ENCODE results near the gene CEBPE. TPM values are rescaled to one million over a fixed set of nuclear protein-coding genes. Genes with fewer than 3 reads are reported as not detected.

The CEBPE gene
- total RNA-seq, 2 donors from 2014 or later: not detected

DNA sequence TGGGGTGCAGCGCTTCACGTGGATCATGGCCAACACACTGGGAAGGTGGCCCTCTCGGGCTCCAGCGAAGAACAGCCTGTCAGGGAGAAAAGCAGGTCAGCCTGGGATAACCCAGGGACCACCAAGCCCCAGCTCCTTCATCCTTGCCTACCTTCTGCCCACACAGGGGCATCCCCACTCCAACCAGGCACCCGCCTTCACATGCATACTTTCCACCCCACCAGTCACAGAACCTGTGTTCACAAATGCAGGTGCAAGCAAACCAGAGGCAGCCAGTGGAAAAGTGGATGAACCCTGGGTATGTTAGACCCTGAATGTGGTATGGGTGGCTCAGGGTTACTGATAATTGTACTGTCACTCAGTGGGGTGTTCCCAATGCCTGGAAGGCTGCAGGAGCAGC, 12.4 kb upstream of the CEBPE start:
- WGBS, 2 donors: 89% methylated on average over 5 of the region's 5 CpGs
- ATAC-seq: no peak
- DNase-seq: no peak
- Histone ChIP-seq H3K36me3 (replicated peaks in 1 of 2; ENCODE audit: insufficient read depth in 1 of 2, low read depth in 2 of 2) (no peaks in the 10 kb centered on the region), H3K9me3 (no peaks in the 10 kb centered on the region), H3K4me1 (no peaks in the 10 kb centered on the region), H3K27ac (no peak overlapping the region), H3K4me3 (no peak overlapping the region), H3K27me3 (no peaks in the 10 kb centered on the region)
- TF ChIP-seq CTCF (IDR thresholded peaks at IDR 0.05): no peak
- no peak for TF ChIP-seq POLR2A (IDR thresholded peaks at IDR 0.05)
- intact Hi-C loops (cut with DNase I): no loop called here

GRCh38 chr14:23130871-23131270, 11.8 kb upstream of the CEBPE start:
- DNase-seq (no peak), ATAC-seq (no peak)
- Histone ChIP-seq H3K9me3 (no peaks in the 10 kb centered on the region), H3K27ac (no peak overlapping the region), H3K27me3 (no peaks in the 10 kb centered on the region), H3K36me3 (replicated peaks in 1 of 2; ENCODE audit: insufficient read depth in 1 of 2, low read depth in 2 of 2) (no peaks in the 10 kb centered on the region), H3K4me1 (no peaks in the 10 kb centered on the region), H3K4me3 (no peak overlapping the region)
- WGBS, 2 donors: 60 to 86% methylated on average over 3 of the region's 3 CpGs
- TF ChIP-seq CTCF (IDR thresholded peaks at IDR 0.05) (no peak), POLR2A (IDR thresholded peaks at IDR 0.05) (no peak)
- intact Hi-C loops (cut with DNase I): no loop called here

DNA sequence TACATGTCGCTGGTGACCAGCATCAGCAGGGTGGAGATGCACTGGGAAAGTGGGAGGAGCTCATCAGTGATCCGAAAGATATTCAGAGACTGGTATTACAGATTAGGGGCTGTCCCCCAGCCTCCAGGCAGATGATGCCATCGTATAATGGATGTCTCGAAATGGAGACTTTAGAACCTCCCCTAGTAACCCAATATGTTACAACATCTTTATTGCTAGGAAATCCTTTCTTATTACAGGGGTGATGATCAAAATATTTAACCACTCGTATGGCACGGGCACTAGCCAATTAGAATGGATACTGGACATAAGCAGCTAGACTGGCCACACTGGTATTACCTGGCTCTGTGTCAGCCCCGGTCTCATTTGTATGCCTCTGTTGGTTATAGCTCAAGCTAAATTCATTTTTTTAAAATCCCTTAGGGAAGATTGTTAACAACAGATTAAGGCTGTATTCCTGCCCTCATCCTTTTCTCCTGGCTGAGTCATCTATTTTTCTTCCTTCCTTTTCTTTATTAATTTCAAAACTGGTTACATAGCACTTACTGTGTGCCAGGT, 10.8 kb upstream of the CEBPE start:
- ATAC-seq (no peak), DNase-seq (no peak)
- no peaks in the 10 kb centered on the region for H3K4me1 ChIP-seq
- H3K9me3 ChIP-seq: no peaks in the 10 kb centered on the region
- TF ChIP-seq POLR2A (IDR thresholded peaks at IDR 0.05) (no peak), CTCF (IDR thresholded peaks at IDR 0.05) (no peak)
- intact Hi-C loops (cut with DNase I): no loop called here
- no peak overlapping the region for H3K27ac ChIP-seq
- H3K36me3 ChIP-seq (replicated peaks in 1 of 2; ENCODE audit: insufficient read depth in 1 of 2, low read depth in 2 of 2): no peaks in the 10 kb centered on the region
- no peak overlapping the region for H3K4me3 ChIP-seq
- no peaks in the 10 kb centered on the region for H3K27me3 ChIP-seq
- WGBS, 2 donors: 80 to 94% methylated on average over 7 of the region's 7 CpGs

GRCh38 chr14:23128969-23129758, 10.1 kb upstream of the CEBPE start:
- TF ChIP-seq CTCF (IDR thresholded peaks at IDR 0.05) (no peak), POLR2A (IDR thresholded peaks at IDR 0.05) (no peak)
- no peak overlapping the region for H3K4me3 ChIP-seq
- intact Hi-C loops (cut with DNase I): no loop called here
- no peaks in the 10 kb centered on the region for H3K27me3 ChIP-seq
- H3K4me1 ChIP-seq: no peaks in the 10 kb centered on the region
- DNase-seq (no peak), ATAC-seq (no peak)
- no peak overlapping the region for H3K27ac ChIP-seq
- no peaks in the 10 kb centered on the region for H3K9me3 ChIP-seq
- WGBS, 2 donors: 86 to 88% methylated on average over 7 of the region's 7 CpGs
- H3K36me3 ChIP-seq (replicated peaks in 1 of 2; ENCODE audit: insufficient read depth in 1 of 2, low read depth in 2 of 2): no peaks in the 10 kb centered on the region

- no peaks in the 10 kb centered on the region for H3K9me3 ChIP-seq
- H3K4me3 ChIP-seq: no peak overlapping the region
- H3K36me3 ChIP-seq (replicated peaks in 1 of 2; ENCODE audit: insufficient read depth in 1 of 2, low read depth in 2 of 2): no peaks in the 10 kb centered on the region
- H3K27ac ChIP-seq: no peak overlapping the region
- WGBS, 2 donors: 85 to 89% methylated on average over 2 to 3 of the region's 3 CpGs
- H3K27me3 ChIP-seq: no peaks in the 10 kb centered on the region
- peaks cover 9% of the 10 kb centered on the region for H3K4me1 ChIP-seq
- no peak for TF ChIP-seq POLR2A (IDR thresholded peaks at IDR 0.05)
- TF ChIP-seq CTCF (IDR thresholded peaks at IDR 0.05): no peak
- DNase-seq: no peak
- intact Hi-C loops (cut with DNase I): no loop called here
- no peak for ATAC-seq
These were observed 8.8 kb upstream of the CEBPE start for GRCh38 chr14:23127861-23128260.

Data from body of pancreas (tissue), 4 donors.